MM.1S (cell line): ENCODE data around the gene CFAP54.

Experiments
- DNase-seq: peaks from one replicate; pipeline ENCODE4 v3.0.0-alpha.2; 2015
- H2AFZ ChIP-seq: fragments of 300-600 bp; sonication (generic); 2 replicates; pipeline ENCODE4 v1.6.0; 2016; ENCODE audit warnings: antibody characterized with exemption, low read length
- H3F3A ChIP-seq: fragments of 300-600 bp; sonication (generic); 2 replicates; pipeline ENCODE4 v1.6.1; 2016; ENCODE audit warnings: mild to moderate bottlenecking, antibody characterized with exemption, low read length, moderate library complexity, mixed read lengths; ENCODE audit not compliant: insufficient read depth
- H3K27ac ChIP-seq: fragments of 300-600 bp; sonication (generic); 2 replicates; pipeline ENCODE4 v1.5.1; 2016; ENCODE audit warnings: mild to moderate bottlenecking, low read length
- H3K27me3 ChIP-seq: fragments of 300-600 bp; sonication (generic); replicated peaks from 2 replicates; pipeline ENCODE4 v1.6.0; 2016; ENCODE audit warnings: low read length; ENCODE audit not compliant: insufficient read depth
- H3K36me3 ChIP-seq: fragments of 300-600 bp; sonication (generic); replicated peaks from 2 replicates; pipeline ENCODE4 v1.6.1; 2016; ENCODE audit warnings: mild to moderate bottlenecking, low read length, mixed read lengths; ENCODE audit not compliant: insufficient read depth
- H3K4me1 ChIP-seq: fragments of 300-600 bp; sonication (generic); 2 replicates; pipeline ENCODE4 v1.6.1; 2016; ENCODE audit warnings: low read length, mixed read lengths
- H3K4me2 ChIP-seq: fragments of 300-600 bp; sonication (generic); 2 replicates; pipeline ENCODE4 v1.6.0; 2016; ENCODE audit warnings: low read depth, low read length
- H3K4me3 ChIP-seq: fragments of 300-600 bp; sonication (generic); 2 replicates; pipeline ENCODE4 v1.5.1; 2016; ENCODE audit warnings: low read length, mixed read lengths
- H3K79me2 ChIP-seq: fragments of 300-600 bp; sonication (generic); 2 replicates; pipeline ENCODE4 v1.6.1; 2016; ENCODE audit warnings: mixed run types, low read length, mixed read lengths
- H3K9ac ChIP-seq: fragments of 300-600 bp; sonication (generic); 2 replicates; pipeline ENCODE4 v1.6.1; 2016; ENCODE audit warnings: low read length, mixed read lengths
- H3K9me2 ChIP-seq: fragments of 300-600 bp; sonication (generic); replicated peaks from 2 replicates; pipeline ENCODE4 v1.6.1; 2016; ENCODE audit warnings: mild to moderate bottlenecking, low read length, mixed read lengths; ENCODE audit not compliant: insufficient read depth
- H3K9me3 ChIP-seq: fragments of 300-600 bp; sonication (generic); replicated peaks from 2 replicates; pipeline ENCODE4 v1.6.1; 2016; ENCODE audit warnings: mild to moderate bottlenecking, low read length, mixed read lengths; ENCODE audit not compliant: insufficient read depth
- H4K20me1 ChIP-seq: fragments of 300-600 bp; sonication (generic); 2 replicates; pipeline ENCODE4 v1.6.1; 2016; ENCODE audit warnings: mild to moderate bottlenecking, low read length, moderate library complexity, mixed read lengths; ENCODE audit not compliant: insufficient read depth
- EZH2 ChIP-seq: fragments of 300-600 bp; sonication (generic); optimal IDR thresholded peaks from 2 replicates; pipeline ENCODE3; 2017; ENCODE audit warnings: low read depth, mild to moderate bottlenecking, antibody characterized with exemption, low read length, mixed read lengths
- EZH2phosphoT487 ChIP-seq: fragments of 300-600 bp; sonication (generic); IDR thresholded peaks from 2 replicates; pipeline ENCODE4 v1.6.1; 2018; ENCODE audit warnings: antibody characterized with exemption, low read length
- TF ChIP-seq, protein P1 (sequence below): fragments of 300-600 bp; sonication (generic); IDR thresholded peaks from 2 replicates; pipeline ENCODE4 v1.5.1; 2016; ENCODE audit warnings: antibody characterized with exemption, low read length, mixed read lengths

The CFAP54 gene, protein sequence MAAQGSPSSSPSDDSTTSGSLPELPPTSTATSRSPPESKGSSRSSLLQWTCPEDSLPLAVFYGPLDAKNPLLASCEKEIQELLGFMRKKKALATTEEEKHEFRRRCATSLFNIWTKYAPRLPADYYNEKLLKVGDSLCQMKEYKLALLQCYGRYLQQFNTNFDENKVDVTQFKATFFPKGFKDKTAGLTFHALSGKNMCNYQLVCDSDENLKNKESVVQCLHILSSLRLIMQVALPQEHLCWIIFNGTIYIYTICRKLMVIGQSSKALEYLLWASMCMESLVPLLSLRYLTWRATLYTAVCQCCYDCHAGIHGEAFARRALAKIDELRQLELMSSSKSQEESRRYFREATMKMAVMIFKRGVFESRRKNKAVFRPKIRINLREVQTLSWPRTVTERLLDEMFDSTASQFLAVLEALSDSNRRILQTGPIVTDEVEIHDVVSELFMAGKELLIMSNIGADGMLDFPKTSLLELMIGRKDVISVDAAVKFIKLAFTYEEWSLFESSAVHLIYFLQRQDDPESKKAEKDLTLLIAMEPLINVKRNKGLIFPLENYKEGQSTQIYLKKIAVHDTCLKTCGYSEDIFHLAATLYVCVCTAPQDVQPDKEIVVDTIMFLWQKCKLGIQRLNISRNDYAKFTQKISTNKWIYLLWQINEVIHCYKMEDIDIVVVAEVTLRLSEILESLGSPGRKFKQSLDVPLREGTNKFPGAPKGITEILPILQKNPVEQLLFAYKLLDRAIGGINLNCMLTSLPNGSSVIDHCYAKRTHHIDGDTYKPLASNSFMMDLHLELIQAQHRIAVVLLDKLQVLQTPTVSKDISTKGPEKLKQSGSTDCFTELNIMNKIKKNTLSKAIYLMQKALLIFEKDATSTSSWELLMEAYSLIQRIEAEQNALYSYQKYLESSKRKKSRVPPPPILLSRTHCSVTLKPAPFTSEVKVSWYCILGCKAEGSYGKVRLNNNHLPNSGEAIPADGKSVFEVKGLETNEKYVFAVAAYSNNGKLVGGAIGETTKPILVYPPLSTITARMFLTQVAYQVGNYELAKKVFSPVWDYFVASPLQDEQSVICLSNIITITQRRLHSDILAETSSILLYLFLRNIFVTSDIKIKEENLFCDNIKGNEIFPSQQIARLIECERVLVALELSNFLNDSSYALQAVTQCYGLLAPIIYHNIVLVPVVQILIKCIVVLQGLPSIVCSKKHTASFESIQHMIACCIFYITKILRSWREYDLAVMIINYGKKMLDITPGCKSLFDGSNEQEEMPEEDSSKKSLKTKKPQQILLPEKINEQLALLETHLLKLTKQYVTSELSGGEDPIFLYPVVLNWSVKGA (N-terminal part only)

DNA sequence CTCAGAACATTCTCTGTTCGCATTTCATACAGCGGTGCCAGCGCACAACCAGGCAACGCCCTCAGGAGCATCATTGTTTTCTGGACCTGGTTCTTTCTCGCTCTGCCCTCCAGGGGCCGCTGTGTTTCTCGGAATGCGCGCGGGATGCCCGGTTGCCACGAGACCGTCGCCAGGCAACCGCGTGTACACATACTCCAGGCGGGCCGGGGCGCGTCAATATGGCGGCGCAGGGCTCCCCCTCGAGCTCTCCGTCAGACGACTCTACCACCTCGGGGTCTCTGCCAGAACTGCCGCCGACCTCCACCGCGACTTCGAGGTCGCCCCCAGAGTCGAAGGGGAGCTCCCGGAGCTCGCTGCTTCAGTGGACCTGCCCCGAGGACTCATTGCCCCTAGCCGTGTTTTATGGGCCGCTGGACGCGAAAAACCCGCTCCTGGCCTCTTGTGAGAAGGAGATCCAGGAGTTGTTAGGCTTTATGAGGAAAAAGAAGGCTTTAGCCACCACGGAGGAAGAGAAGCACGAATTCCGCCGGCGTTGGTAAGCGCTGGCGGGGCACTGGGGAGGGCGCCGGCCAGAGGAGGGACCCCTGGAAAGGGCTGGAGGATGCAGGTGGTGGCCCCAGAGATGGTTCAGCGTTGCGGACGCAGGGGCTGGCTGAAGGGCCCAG, at the start of gene CFAP54:
Gene CFAP54, plus strand, starts transcription at position 186 of the 665 bp plus-strand sequence. Its CDS starts 33 bp downstream, at position 219.
- Histone ChIP-seq H3F3A (peaks cover 4% of the 10 kb centered on the region; the same call in 1 of the 2 replicates), H4K20me1 (no peaks in the 10 kb centered on the region), H3K79me2 (no peaks in the 10 kb centered on the region), H3K9me3 (no peaks in the 10 kb centered on the region), H3K4me1 (peaks cover 13% of the 10 kb centered on the region), H3K9me2 (no peaks in the 10 kb centered on the region), H2AFZ (peak within 1 kb of the TSS; percentile 90), H3K36me3 (no peaks in the 10 kb centered on the region), H3K9ac (peak within 1 kb of the TSS; percentile 87), H3K4me2 (peak within 1 kb of the TSS; percentile 92), H3K27ac (peak within 1 kb of the TSS; percentile 28; the same call in 1 of the 2 replicates), H3K4me3 (peak within 1 kb of the TSS; percentile 81), H3K27me3 (no peaks in the 10 kb centered on the region)
- DNase-seq: peak; percentile 96
- TF ChIP-seq EZH2phosphoT487: no peak
- TF ChIP-seq EZH2: no peak
- TF ChIP-seq, protein P1, sequence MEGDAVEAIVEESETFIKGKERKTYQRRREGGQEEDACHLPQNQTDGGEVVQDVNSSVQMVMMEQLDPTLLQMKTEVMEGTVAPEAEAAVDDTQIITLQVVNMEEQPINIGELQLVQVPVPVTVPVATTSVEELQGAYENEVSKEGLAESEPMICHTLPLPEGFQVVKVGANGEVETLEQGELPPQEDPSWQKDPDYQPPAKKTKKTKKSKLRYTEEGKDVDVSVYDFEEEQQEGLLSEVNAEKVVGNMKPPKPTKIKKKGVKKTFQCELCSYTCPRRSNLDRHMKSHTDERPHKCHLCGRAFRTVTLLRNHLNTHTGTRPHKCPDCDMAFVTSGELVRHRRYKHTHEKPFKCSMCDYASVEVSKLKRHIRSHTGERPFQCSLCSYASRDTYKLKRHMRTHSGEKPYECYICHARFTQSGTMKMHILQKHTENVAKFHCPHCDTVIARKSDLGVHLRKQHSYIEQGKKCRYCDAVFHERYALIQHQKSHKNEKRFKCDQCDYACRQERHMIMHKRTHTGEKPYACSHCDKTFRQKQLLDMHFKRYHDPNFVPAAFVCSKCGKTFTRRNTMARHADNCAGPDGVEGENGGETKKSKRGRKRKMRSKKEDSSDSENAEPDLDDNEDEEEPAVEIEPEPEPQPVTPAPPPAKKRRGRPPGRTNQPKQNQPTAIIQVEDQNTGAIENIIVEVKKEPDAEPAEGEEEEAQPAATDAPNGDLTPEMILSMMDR: peak; percentile 82

DNA sequence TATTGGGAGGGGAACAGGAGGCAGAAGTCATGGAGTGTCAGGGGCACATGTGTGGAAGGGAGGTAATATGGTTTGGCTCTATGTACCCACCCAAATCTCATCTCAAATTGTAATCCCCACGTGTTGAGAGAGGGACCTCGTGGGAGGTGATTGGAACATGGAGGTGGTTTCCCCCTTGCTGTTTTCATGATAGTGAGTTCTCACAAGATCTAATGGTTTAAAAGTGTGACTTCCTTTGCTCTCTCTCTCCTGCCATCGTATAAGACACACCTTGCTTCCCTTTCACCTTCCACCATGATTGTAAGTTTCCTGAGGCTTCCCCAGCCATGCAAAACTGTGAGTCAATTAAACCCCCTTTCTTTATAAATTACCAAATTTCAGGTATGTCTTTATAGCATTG, 47.6 kb upstream of the CFAP54 start:
- H3K27ac ChIP-seq: no peak overlapping the region
- no peak overlapping the region for H3K4me2 ChIP-seq
- peaks cover 9% of the 10 kb centered on the region for H3K4me1 ChIP-seq
- no peak overlapping the region for H2AFZ ChIP-seq
- H3K27me3 ChIP-seq: no peaks in the 10 kb centered on the region
- H3K9me3 ChIP-seq: no peaks in the 10 kb centered on the region
- no peaks in the 10 kb centered on the region for H3K36me3 ChIP-seq
- DNase-seq: no peak
- H3K4me3 ChIP-seq: no peak overlapping the region
- no peaks in the 10 kb centered on the region for H3K79me2 ChIP-seq
- H3K9ac ChIP-seq: no peak overlapping the region
- TF ChIP-seq, protein P1: no peak
- TF ChIP-seq EZH2phosphoT487: no peak
- TF ChIP-seq EZH2: no peak
- no peaks in the 10 kb centered on the region for H4K20me1 ChIP-seq
- no peaks in the 10 kb centered on the region for H3K9me2 ChIP-seq
- peaks cover 4% of the 10 kb centered on the region; the same call in 1 of the 2 replicates for H3F3A ChIP-seq

DNA sequence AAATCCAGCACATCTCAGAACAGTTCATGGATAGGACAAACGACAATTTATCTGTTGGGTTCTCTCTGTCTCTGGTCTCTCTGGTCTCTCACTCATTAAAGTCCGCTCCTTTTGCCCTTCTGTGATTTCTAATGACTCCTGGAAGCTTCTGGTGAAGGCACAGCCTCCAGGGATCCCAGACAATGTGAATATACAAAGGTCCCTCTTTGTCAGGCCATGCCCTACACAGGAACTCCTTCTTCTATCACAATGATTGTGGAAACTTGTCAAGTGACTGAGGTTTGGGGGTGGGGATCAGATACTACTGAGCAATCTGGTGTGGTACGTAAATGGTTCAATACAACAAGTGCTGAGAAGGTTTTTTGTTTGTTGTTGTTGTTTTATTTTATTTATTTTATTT, 46.5 kb upstream of the CFAP54 start:
- peaks cover 4% of the 10 kb centered on the region; the same call in 1 of the 2 replicates for H3F3A ChIP-seq
- no peak for DNase-seq
- H3K79me2 ChIP-seq: no peaks in the 10 kb centered on the region
- H2AFZ ChIP-seq: no peak overlapping the region
- no peak overlapping the region for H3K27ac ChIP-seq
- no peaks in the 10 kb centered on the region for H3K9me3 ChIP-seq
- no peak overlapping the region for H3K9ac ChIP-seq
- H3K9me2 ChIP-seq: no peaks in the 10 kb centered on the region
- TF ChIP-seq EZH2 (no peak), EZH2phosphoT487 (no peak)
- TF ChIP-seq, protein P1: no peak
- H3K36me3 ChIP-seq: no peaks in the 10 kb centered on the region
- H3K27me3 ChIP-seq: no peaks in the 10 kb centered on the region
- H3K4me1 ChIP-seq: peaks cover 9% of the 10 kb centered on the region
- H4K20me1 ChIP-seq: no peaks in the 10 kb centered on the region
- H3K4me3 ChIP-seq: no peak overlapping the region
- H3K4me2 ChIP-seq: no peak overlapping the region
